Activated CD4-positive, alpha-beta T cell treated with anti-CD3 and anti-CD28 coated beads for 4 hours (primary cell): ENCODE data around the gene OS9.
"Not testable (repeated sequence)": the region's sequence is repeated elsewhere in the genome, so short reads cannot be mapped to it uniquely, and the experiment has no call there.

Experiments used
- DNase-seq, 2 donors: peaks; one replicate each; pipeline ENCODE4 v3.0.0-alpha.2; 2020

The OS9 gene

GRCh38 chr12:57693659-57694458 lies at the start of gene OS9:
Gene OS9 (plus strand): TSS chr12:57694132. CDS start chr12:57694162, 30 bp downstream.
- DNase-seq: peak; percentile 94 to 96

GRCh38 chr12:57645990-57646658 lies 47.8 kb upstream of the OS9 start:
- DNase-seq: not testable (repeated sequence)

- DNase-seq: not testable (repeated sequence)
Observed at GRCh38 chr12:57646659-57647049, 47.3 kb upstream of the OS9 start.

- no peak for DNase-seq
Observed at GRCh38 chr12:57654042-57654441, 39.9 kb upstream of the OS9 start.

- no peak for DNase-seq
Observed at GRCh38 chr12:57655541-57656240, 38.2 kb upstream of the OS9 start.

GRCh38 chr12:57656408-57656807 lies 37.5 kb upstream of the OS9 start:
- not testable (repeated sequence) for DNase-seq

- no peak for DNase-seq
Observed at GRCh38 chr12:57657744-57658143, 36.2 kb upstream of the OS9 start.

GRCh38 chr12:57658890-57659289 lies 35.0 kb upstream of the OS9 start:
- no peak for DNase-seq

GRCh38 chr12:57661376-57661775 lies 32.6 kb upstream of the OS9 start:
- no peak for DNase-seq

GRCh38 chr12:57665066-57665820 lies 28.7 kb upstream of the OS9 start:
- not testable (repeated sequence) for DNase-seq

- DNase-seq: no peak
Observed at GRCh38 chr12:57666897-57667296, 27.0 kb upstream of the OS9 start.

- DNase-seq: not testable (repeated sequence)
Observed at GRCh38 chr12:57669691-57670090, 24.2 kb upstream of the OS9 start.

- DNase-seq: not testable (repeated sequence)
Observed at GRCh38 chr12:57671811-57672210, 22.1 kb upstream of the OS9 start.

- no peak for DNase-seq
Observed at GRCh38 chr12:57672801-57673200, 21.1 kb upstream of the OS9 start.

- no peak for DNase-seq
Observed at GRCh38 chr12:57674691-57675090, 19.2 kb upstream of the OS9 start.

GRCh38 chr12:57677947-57678346 lies 16.0 kb upstream of the OS9 start:
- DNase-seq: not testable (repeated sequence)

GRCh38 chr12:57679697-57680096 lies 14.2 kb upstream of the OS9 start:
- DNase-seq: no peak

- DNase-seq: no peak
Observed at GRCh38 chr12:57687862-57688261, 6.1 kb upstream of the OS9 start.

- DNase-seq: no peak
Observed at GRCh38 chr12:57688931-57689330, 5.0 kb upstream of the OS9 start.

GRCh38 chr12:57692500-57692899 lies 1.4 kb upstream of the OS9 start:
- no peak for DNase-seq

- DNase-seq: no peak
Observed at GRCh38 chr12:57693317-57693658, 644 bp upstream of the OS9 start.

GRCh38 chr12:57694459-57695019 lies 607 bp downstream of the OS9 start:
- no peak for DNase-seq
